Esophagus muscularis mucosa (tissue), 4 donors: ENCODE results near the gene PGBD5.

Experiments
- CTCF ChIP-seq, 3 experiments: fragments of 200-600 bp in 2 of 3; fragments of 450-650 bp in 1 of 3; sonication (generic) in 2 of 3; IDR thresholded peaks; one replicate each; pipeline ENCODE4 v1.5.1; 2017 to 2019; ENCODE audit warnings: antibody characterized with exemption in 3 of 3, mild to moderate bottlenecking in 2 of 3, moderate library complexity in 1 of 3
- EP300 ChIP-seq: sonication (generic); formaldehyde crosslinking; IDR thresholded peaks from one replicate; pipeline ENCODE4 v1.6.1; 2017; ENCODE audit warnings: antibody characterized with exemption
- POLR2A ChIP-seq: fragments of 450-650 bp; IDR thresholded peaks from one replicate; pipeline ENCODE4 v1.6.1; 2017; ENCODE audit warnings: antibody characterized with exemption, moderate library complexity, mild to moderate bottlenecking, low read depth

DNA sequence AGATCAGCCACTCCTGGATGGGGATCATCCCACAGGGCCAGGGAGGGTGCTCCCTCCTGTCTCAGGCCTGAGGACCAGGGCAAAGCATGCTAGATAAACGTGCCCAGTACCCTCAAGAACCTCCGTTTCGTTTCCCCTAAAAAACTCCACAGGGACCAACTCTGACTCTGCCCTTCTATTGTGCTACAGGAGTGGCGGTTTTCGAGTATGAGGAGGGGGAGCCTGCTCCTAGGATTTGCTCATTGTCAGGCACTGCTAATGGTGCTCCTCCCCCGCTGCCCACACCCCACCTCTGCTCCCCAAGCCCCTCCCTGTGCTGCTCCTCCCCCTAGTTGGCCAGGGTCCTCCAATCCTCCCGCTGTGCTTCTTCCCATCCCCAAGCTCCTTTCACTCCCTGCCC is 32.0 kb downstream of the PGBD5 start:
- no peak for TF ChIP-seq EP300
- no peak for TF ChIP-seq CTCF (IDR thresholded peaks at IDR 0.05)
- no peak for TF ChIP-seq POLR2A
